HUES48 (cell line): Measurements from ENCODE around the gene DPP9.
A peak's percentile ranks its signal among the peaks of the same experiment; 100 is the strongest.

Experiments
- H3K27ac ChIP-seq: one replicate; pipeline ENCODE4 v1.7.0; 2013; ENCODE audit warnings: low read depth, low read length, inconsistent platforms
- H3K27me3 ChIP-seq: 2 replicates; pipeline ENCODE4 v1.6.1; 2013; ENCODE audit warnings: mild to moderate bottlenecking, low read length; ENCODE audit not compliant: control insufficient read depth, insufficient read depth
- H3K36me3 ChIP-seq: 2 replicates; pipeline ENCODE4 v1.6.1; 2013; ENCODE audit warnings: low read length; ENCODE audit not compliant: control insufficient read depth, insufficient read depth
- H3K4me1 ChIP-seq: 2 replicates; pipeline ENCODE4 v1.6.1; 2013; ENCODE audit warnings: mild to moderate bottlenecking, low read length; ENCODE audit not compliant: control insufficient read depth, insufficient read depth
- H3K4me3 ChIP-seq: 2 replicates; pipeline ENCODE4 v1.5.1; 2013; ENCODE audit warnings: mild to moderate bottlenecking, low read depth, low read length
- H3K9ac ChIP-seq: 2 replicates; pipeline ENCODE4 v1.6.1; 2013; ENCODE audit warnings: mild to moderate bottlenecking, low read depth, low read length, moderate library complexity
- H3K9me3 ChIP-seq: 2 replicates; pipeline ENCODE4 v1.6.1; 2013; ENCODE audit warnings: low read length; ENCODE audit not compliant: control insufficient read depth, insufficient read depth

Gene DPP9

GRCh38 chr19:4723595-4724514, at the start of gene DPP9:
DPP9 (minus strand) TSS chr19:4723842; CDS start chr19:4719906, 3,936 bp downstream.
- Histone ChIP-seq H3K27ac (peak within 1 kb of the TSS; percentile 67), H3K4me3 (peak within 1 kb of the TSS; percentile 98), H3K4me1 (peaks cover 6% of the 10 kb centered on the region), H3K9me3 (no peaks in the 10 kb centered on the region), H3K9ac (peak within 1 kb of the TSS; percentile 71), H3K27me3 (no peaks in the 10 kb centered on the region), H3K36me3 (peaks cover 22% of the 10 kb centered on the region)

- H3K4me3 ChIP-seq = no peak overlapping the region
- H3K9me3 ChIP-seq = no peaks in the 10 kb centered on the region
- no peaks in the 10 kb centered on the region for H3K36me3 ChIP-seq
- H3K9ac ChIP-seq = no peak overlapping the region
- H3K27ac ChIP-seq = no peak overlapping the region
- no peaks in the 10 kb centered on the region for H3K4me1 ChIP-seq
- no peaks in the 10 kb centered on the region for H3K27me3 ChIP-seq
These were observed 49.5 kb upstream of the DPP9 start for GRCh38 chr19:4773047-4773640.

GRCh38 chr19:4772566-4772965, 48.9 kb upstream of the DPP9 start:
- Histone ChIP-seq H3K9me3 (no peaks in the 10 kb centered on the region), H3K9ac (no peak overlapping the region), H3K27ac (no peak overlapping the region), H3K27me3 (no peaks in the 10 kb centered on the region), H3K4me3 (no peak overlapping the region), H3K4me1 (no peaks in the 10 kb centered on the region), H3K36me3 (no peaks in the 10 kb centered on the region)

- Histone ChIP-seq H3K4me3 (peak overlapping the region; percentile 46), H3K4me1 (no peaks in the 10 kb centered on the region), H3K27me3 (no peaks in the 10 kb centered on the region), H3K27ac (no peak overlapping the region), H3K36me3 (no peaks in the 10 kb centered on the region), H3K9me3 (no peaks in the 10 kb centered on the region), H3K9ac (no peak overlapping the region)
These were observed 45.5 kb upstream of the DPP9 start for GRCh38 chr19:4768934-4769777.

GRCh38 chr19:4764393-4764660, 40.7 kb upstream of the DPP9 start:
- Histone ChIP-seq H3K27me3 (peaks cover 2% of the 10 kb centered on the region), H3K4me1 (peaks cover 2% of the 10 kb centered on the region; the same call in 1 of the 2 replicates), H3K36me3 (no peaks in the 10 kb centered on the region), H3K9ac (no peak overlapping the region), H3K27ac (no peak overlapping the region), H3K4me3 (no peak overlapping the region), H3K9me3 (no peaks in the 10 kb centered on the region)

GRCh38 chr19:4763021-4763420, 39.4 kb upstream of the DPP9 start:
- Histone ChIP-seq H3K36me3 (no peaks in the 10 kb centered on the region), H3K27ac (no peak overlapping the region), H3K9ac (no peak overlapping the region), H3K4me1 (peaks cover 2% of the 10 kb centered on the region; the same call in 1 of the 2 replicates), H3K27me3 (peaks cover 13% of the 10 kb centered on the region), H3K4me3 (no peak overlapping the region), H3K9me3 (no peaks in the 10 kb centered on the region)

GRCh38 chr19:4760285-4760650, 36.6 kb upstream of the DPP9 start:
- Histone ChIP-seq H3K36me3 (no peaks in the 10 kb centered on the region), H3K27me3 (peaks cover 13% of the 10 kb centered on the region), H3K27ac (no peak overlapping the region), H3K9me3 (no peaks in the 10 kb centered on the region), H3K4me3 (peak overlapping the region; percentile 52), H3K9ac (no peak overlapping the region), H3K4me1 (peaks cover 2% of the 10 kb centered on the region; the same call in 1 of the 2 replicates)

- Histone ChIP-seq H3K4me3 (peak overlapping the region; percentile 52), H3K36me3 (no peaks in the 10 kb centered on the region), H3K27me3 (peaks cover 13% of the 10 kb centered on the region), H3K27ac (no peak overlapping the region), H3K9ac (no peak overlapping the region), H3K9me3 (no peaks in the 10 kb centered on the region), H3K4me1 (peaks cover 2% of the 10 kb centered on the region; the same call in 1 of the 2 replicates)
These were observed 36.0 kb upstream of the DPP9 start for GRCh38 chr19:4759388-4760284.

GRCh38 chr19:4758659-4759058, 35.0 kb upstream of the DPP9 start:
- Histone ChIP-seq H3K27me3 (peaks cover 13% of the 10 kb centered on the region), H3K36me3 (no peaks in the 10 kb centered on the region), H3K27ac (no peak overlapping the region), H3K4me3 (no peak overlapping the region), H3K4me1 (peaks cover 2% of the 10 kb centered on the region; the same call in 1 of the 2 replicates), H3K9ac (no peak overlapping the region), H3K9me3 (no peaks in the 10 kb centered on the region)

GRCh38 chr19:4758082-4758481, 34.4 kb upstream of the DPP9 start:
- H3K4me1 ChIP-seq = peaks cover 2% of the 10 kb centered on the region; the same call in 1 of the 2 replicates
- H3K4me3 ChIP-seq = no peak overlapping the region
- no peak overlapping the region for H3K27ac ChIP-seq
- no peaks in the 10 kb centered on the region for H3K9me3 ChIP-seq
- no peaks in the 10 kb centered on the region for H3K36me3 ChIP-seq
- H3K9ac ChIP-seq = no peak overlapping the region
- H3K27me3 ChIP-seq = peaks cover 13% of the 10 kb centered on the region
